Ishikawa (cell line): ENCODE data around the gene HTR3B.

ENCODE experiments used
- EGR1 ChIP-seq: IDR thresholded peaks from 2 replicates; pipeline ENCODE4 v1.6.1; 2012
- RAD21 ChIP-seq: IDR thresholded peaks from 2 replicates; pipeline ENCODE4 v1.6.1; 2012; ENCODE audit warnings: low read depth
- USF1 ChIP-seq: IDR thresholded peaks from 2 replicates; pipeline ENCODE4 v1.6.1; 2012
- TF ChIP-seq, protein P1 (sequence below): IDR thresholded peaks from 2 replicates; pipeline ENCODE4 v1.6.1; 2012

- TF ChIP-seq, protein P1, sequence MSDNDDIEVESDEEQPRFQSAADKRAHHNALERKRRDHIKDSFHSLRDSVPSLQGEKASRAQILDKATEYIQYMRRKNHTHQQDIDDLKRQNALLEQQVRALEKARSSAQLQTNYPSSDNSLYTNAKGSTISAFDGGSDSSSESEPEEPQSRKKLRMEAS: no peak
- TF ChIP-seq EGR1 (no peak), USF1 (no peak), RAD21 (no peak)
These were observed 56.2 kb downstream of the HTR3B start for GRCh38 chr11:113960702-113961330.
